ENCODE results near the gene SCRN2. TPM values are rescaled to one million over a fixed set of nuclear protein-coding genes. Genes with fewer than 3 reads are reported as not detected.

The SCRN2 gene
- total RNA-seq, 1 experiment from 2014 or later: 50.8 TPM

DNA sequence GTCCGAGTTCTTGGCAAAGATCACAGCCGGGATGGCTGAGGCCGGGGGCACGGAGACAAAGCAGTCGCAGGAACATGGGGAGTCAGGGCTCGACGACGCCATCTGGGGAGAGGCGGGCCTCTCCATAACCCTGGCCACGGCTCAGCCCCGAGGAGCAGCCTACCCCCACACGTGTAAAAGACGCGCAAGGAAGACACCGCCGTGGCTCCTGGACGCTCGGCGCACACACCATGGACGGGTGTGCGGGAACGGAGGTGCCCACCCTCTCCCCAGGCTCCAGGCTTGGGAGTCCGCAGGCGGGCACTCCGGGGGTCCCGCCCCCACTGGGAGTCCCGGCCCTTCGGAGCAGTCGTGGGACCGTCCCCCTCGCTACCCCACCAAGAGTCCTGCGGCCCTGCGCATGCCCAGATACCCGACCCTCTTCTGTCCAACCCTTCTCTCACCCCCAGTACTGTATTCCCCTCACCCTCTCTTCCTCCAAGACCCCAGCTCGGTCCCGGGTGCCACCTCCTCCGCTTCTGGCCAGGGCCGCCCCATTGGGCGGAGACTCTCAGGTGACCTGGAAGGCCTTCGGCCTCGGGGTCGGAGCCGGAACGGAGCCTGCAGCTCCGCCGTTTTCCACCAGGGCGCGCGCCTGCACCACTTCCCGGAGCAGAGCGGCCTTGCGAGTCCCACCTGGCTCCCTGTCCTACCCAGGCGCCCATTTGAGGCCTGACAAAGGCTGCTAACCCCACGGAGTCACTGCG, at the start of gene SCRN2 (continued):
- 0 out of 2 replicates have a peak, but pooled peaks have one; percentile 54 for TF ChIP-seq TEAD1 (CRISPR knock-in tag; IDR thresholded peaks at IDR 0.05)
- no peak for TF ChIP-seq HMGA2 (CRISPR knock-in tag; IDR thresholded peaks at IDR 0.05)
- TF ChIP-seq ELF4 (CRISPR knock-in tag; IDR thresholded peaks at IDR 0.05; ENCODE audit: low read depth): 0 out of 2 replicates have a peak, but pooled peaks have one; percentile 52
- TF ChIP-seq GABPB1 (CRISPR knock-in tag; IDR thresholded peaks at IDR 0.05): peak; percentile 58
- TF ChIP-seq ZNF317 (CRISPR knock-in tag; IDR thresholded peaks at IDR 0.05; ENCODE audit: borderline replicate concordance, low read depth): no peak

DNA sequence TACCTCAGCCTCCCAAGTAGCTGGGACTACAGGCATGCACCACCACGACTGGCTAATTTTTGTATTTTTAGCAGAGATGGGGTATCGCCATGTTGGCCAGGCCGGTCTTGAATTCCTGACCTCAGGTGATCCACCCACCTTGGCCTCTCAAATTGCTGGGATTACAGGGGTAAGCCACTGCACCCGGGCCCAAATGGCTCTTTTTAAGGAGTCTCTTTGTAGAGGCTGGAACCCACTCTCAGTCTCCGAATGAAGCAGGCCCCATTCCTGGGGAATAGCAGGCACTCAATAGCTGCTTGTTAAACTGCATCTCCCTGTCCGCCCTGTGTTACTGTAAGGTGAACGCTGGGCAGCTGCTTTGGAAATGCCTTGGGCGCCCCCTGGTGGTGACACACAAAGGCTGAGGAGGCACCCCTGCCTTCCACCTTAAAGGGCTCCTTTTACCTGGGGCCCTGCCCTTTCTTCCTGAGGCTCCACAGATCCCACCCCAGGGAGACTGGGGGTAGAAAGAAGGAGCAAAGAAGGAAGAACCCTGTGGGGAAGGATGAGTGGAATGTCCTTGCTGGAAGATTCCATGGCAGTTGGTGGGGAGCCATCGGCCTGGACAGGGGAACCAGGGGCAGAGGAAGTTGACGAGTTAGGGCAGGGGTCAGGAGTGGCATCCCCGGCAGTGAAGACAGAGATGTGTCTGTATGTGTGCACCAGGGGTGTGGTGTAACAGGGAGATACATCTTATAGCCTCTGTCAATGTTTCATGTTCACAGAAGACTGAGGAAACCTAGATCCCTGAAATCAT, 48.9 kb upstream of the SCRN2 start:
- POLR2A ChIA-PET: interaction anchor here (0.6 to 1.3 kb wide), 4 partner anchors 8 to 136 kb away, joined by 3 to 8 read pairs (median 4); partner anchors contain the start of gene CDK5RAP3
- Mint-ChIP-seq H3K27me3 (ENCODE audit: low read depth) (no peaks in the 10 kb centered on the region; the same call in 1 of the 2 replicates), H3K27ac (no peak overlapping the region), H3K4me3 (no peak overlapping the region), H3K9me3 (no peaks in the 10 kb centered on the region), H3K36me3 (no peaks in the 10 kb centered on the region), H3K4me1 (peaks cover 27% of the 10 kb centered on the region)
- peak; percentile 96 for DNase-seq (ENCODE audit: low spot score)
- peak; percentile 96 for ATAC-seq
- 0 out of 2 replicates have a peak, but pooled peaks have one; percentile 62 for TF ChIP-seq ETV6 (CRISPR knock-in tag; IDR thresholded peaks at IDR 0.05)
- TF ChIP-seq, protein P1, sequence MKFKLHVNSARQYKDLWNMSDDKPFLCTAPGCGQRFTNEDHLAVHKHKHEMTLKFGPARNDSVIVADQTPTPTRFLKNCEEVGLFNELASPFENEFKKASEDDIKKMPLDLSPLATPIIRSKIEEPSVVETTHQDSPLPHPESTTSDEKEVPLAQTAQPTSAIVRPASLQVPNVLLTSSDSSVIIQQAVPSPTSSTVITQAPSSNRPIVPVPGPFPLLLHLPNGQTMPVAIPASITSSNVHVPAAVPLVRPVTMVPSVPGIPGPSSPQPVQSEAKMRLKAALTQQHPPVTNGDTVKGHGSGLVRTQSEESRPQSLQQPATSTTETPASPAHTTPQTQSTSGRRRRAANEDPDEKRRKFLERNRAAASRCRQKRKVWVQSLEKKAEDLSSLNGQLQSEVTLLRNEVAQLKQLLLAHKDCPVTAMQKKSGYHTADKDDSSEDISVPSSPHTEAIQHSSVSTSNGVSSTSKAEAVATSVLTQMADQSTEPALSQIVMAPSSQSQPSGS (CRISPR knock-in tag; IDR thresholded peaks at IDR 0.05; ENCODE audit: borderline replicate concordance, low read depth): no peak
- TF ChIP-seq, protein P2, sequence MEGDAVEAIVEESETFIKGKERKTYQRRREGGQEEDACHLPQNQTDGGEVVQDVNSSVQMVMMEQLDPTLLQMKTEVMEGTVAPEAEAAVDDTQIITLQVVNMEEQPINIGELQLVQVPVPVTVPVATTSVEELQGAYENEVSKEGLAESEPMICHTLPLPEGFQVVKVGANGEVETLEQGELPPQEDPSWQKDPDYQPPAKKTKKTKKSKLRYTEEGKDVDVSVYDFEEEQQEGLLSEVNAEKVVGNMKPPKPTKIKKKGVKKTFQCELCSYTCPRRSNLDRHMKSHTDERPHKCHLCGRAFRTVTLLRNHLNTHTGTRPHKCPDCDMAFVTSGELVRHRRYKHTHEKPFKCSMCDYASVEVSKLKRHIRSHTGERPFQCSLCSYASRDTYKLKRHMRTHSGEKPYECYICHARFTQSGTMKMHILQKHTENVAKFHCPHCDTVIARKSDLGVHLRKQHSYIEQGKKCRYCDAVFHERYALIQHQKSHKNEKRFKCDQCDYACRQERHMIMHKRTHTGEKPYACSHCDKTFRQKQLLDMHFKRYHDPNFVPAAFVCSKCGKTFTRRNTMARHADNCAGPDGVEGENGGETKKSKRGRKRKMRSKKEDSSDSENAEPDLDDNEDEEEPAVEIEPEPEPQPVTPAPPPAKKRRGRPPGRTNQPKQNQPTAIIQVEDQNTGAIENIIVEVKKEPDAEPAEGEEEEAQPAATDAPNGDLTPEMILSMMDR (IDR thresholded peaks at IDR 0.05): peak; percentile 94
- CTCF ChIA-PET: interaction anchor here (0.5 to 18.5 kb wide), 30 partner anchors 8 to 482 kb away, joined by 3 to 1122 read pairs (median 8); partner anchors contain the start of genes CDK5RAP3, LRRC46, MRPL10 and OSBPL7

DNA sequence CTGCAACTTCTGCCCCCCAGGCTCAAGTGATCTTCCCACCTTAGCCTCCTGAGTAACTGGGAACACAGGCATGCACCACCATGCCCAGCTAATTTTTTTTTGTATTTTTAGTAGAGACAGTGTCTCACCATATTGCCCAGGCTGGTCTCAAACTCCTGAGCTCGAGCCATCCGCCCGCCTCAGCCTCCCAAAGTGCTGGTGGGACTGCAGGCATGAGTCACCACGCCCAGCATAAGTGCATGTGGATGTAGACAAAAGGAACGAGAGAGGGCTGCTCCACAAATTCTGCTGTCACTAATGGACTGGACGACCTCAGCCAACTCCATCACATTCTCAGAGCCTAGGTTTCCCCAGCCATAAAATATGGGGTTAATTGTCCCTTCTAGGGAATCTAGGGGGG, 47.2 kb upstream of the SCRN2 start:
- H3K27me3 Mint-ChIP-seq (ENCODE audit: low read depth): peaks cover 2% of the 10 kb centered on the region; the same call in 1 of the 2 replicates
- no peak overlapping the region for H3K27ac Mint-ChIP-seq
- no peak overlapping the region for H3K4me3 Mint-ChIP-seq
- H3K36me3 Mint-ChIP-seq: no peaks in the 10 kb centered on the region
- H3K4me1 Mint-ChIP-seq: peaks cover 18% of the 10 kb centered on the region
- TF ChIP-seq, protein P3, sequence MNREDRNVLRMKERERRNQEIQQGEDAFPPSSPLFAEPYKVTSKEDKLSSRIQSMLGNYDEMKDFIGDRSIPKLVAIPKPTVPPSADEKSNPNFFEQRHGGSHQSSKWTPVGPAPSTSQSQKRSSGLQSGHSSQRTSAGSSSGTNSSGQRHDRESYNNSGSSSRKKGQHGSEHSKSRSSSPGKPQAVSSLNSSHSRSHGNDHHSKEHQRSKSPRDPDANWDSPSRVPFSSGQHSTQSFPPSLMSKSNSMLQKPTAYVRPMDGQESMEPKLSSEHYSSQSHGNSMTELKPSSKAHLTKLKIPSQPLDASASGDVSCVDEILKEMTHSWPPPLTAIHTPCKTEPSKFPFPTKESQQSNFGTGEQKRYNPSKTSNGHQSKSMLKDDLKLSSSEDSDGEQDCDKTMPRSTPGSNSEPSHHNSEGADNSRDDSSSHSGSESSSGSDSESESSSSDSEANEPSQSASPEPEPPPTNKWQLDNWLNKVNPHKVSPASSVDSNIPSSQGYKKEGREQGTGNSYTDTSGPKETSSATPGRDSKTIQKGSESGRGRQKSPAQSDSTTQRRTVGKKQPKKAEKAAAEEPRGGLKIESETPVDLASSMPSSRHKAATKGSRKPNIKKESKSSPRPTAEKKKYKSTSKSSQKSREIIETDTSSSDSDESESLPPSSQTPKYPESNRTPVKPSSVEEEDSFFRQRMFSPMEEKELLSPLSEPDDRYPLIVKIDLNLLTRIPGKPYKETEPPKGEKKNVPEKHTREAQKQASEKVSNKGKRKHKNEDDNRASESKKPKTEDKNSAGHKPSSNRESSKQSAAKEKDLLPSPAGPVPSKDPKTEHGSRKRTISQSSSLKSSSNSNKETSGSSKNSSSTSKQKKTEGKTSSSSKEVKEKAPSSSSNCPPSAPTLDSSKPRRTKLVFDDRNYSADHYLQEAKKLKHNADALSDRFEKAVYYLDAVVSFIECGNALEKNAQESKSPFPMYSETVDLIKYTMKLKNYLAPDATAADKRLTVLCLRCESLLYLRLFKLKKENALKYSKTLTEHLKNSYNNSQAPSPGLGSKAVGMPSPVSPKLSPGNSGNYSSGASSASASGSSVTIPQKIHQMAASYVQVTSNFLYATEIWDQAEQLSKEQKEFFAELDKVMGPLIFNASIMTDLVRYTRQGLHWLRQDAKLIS (CRISPR knock-in tag; IDR thresholded peaks at IDR 0.05; ENCODE audit: borderline replicate concordance): no peak
- TF ChIP-seq, protein P4, sequence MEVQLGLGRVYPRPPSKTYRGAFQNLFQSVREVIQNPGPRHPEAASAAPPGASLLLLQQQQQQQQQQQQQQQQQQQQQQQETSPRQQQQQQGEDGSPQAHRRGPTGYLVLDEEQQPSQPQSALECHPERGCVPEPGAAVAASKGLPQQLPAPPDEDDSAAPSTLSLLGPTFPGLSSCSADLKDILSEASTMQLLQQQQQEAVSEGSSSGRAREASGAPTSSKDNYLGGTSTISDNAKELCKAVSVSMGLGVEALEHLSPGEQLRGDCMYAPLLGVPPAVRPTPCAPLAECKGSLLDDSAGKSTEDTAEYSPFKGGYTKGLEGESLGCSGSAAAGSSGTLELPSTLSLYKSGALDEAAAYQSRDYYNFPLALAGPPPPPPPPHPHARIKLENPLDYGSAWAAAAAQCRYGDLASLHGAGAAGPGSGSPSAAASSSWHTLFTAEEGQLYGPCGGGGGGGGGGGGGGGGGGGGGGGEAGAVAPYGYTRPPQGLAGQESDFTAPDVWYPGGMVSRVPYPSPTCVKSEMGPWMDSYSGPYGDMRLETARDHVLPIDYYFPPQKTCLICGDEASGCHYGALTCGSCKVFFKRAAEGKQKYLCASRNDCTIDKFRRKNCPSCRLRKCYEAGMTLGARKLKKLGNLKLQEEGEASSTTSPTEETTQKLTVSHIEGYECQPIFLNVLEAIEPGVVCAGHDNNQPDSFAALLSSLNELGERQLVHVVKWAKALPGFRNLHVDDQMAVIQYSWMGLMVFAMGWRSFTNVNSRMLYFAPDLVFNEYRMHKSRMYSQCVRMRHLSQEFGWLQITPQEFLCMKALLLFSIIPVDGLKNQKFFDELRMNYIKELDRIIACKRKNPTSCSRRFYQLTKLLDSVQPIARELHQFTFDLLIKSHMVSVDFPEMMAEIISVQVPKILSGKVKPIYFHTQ (CRISPR knock-in tag; IDR thresholded peaks at IDR 0.05): no peak
- TF ChIP-seq NFATC4 (CRISPR knock-in tag; IDR thresholded peaks at IDR 0.05) (no peak), GABPB1 (CRISPR knock-in tag; IDR thresholded peaks at IDR 0.05) (no peak)
- TF ChIP-seq, protein P5, sequence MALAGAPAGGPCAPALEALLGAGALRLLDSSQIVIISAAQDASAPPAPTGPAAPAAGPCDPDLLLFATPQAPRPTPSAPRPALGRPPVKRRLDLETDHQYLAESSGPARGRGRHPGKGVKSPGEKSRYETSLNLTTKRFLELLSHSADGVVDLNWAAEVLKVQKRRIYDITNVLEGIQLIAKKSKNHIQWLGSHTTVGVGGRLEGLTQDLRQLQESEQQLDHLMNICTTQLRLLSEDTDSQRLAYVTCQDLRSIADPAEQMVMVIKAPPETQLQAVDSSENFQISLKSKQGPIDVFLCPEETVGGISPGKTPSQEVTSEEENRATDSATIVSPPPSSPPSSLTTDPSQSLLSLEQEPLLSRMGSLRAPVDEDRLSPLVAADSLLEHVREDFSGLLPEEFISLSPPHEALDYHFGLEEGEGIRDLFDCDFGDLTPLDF (CRISPR knock-in tag; IDR thresholded peaks at IDR 0.05): no peak
- TF ChIP-seq, protein P6, sequence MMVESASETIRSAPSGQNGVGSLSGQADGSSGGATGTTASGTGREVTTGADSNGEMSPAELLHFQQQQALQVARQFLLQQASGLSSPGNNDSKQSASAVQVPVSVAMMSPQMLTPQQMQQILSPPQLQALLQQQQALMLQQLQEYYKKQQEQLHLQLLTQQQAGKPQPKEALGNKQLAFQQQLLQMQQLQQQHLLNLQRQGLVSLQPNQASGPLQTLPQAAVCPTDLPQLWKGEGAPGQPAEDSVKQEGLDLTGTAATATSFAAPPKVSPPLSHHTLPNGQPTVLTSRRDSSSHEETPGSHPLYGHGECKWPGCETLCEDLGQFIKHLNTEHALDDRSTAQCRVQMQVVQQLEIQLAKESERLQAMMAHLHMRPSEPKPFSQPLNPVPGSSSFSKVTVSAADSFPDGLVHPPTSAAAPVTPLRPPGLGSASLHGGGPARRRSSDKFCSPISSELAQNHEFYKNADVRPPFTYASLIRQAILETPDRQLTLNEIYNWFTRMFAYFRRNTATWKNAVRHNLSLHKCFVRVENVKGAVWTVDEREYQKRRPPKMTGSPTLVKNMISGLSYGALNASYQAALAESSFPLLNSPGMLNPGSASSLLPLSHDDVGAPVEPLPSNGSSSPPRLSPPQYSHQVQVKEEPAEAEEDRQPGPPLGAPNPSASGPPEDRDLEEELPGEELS (CRISPR knock-in tag; IDR thresholded peaks at IDR 0.05): no peak
- H3K9me3 Mint-ChIP-seq: no peaks in the 10 kb centered on the region
- CTCF ChIA-PET: interaction anchor here (18.5 kb wide), 1 partner anchor 44 kb away, joined by 1122 read pairs; the partner anchor contains the start of genes SCRN2 and SP6
- POLR2A ChIA-PET: no interaction called here
- ATAC-seq (no peak), DNase-seq (ENCODE audit: low spot score) (no peak)
